ENCODE measurements around the gene PARD3.

Gene PARD3

GRCh38 chr10:34474009-34474376, 341.1 kb downstream of the PARD3 start:
- peak; percentile 17 for DNase-seq (ENCODE audit: low read depth, low spot score)
- in situ Hi-C loops (cut with HindIII; ENCODE audit: low sequenced_read_pairs) = no loop called here
- no peak for TF ChIP-seq CTCF (IDR thresholded peaks at IDR 0.05; ENCODE audit: low read depth, low read length)
- H3K4me3 ChIP-seq (ENCODE audit: low read depth, low read length) = no peak overlapping the region

- DNase-seq (ENCODE audit: low read depth, low spot score) = no peak
- no peak overlapping the region for H3K4me3 ChIP-seq (ENCODE audit: low read depth, low read length)
- in situ Hi-C loops (cut with HindIII; ENCODE audit: low sequenced_read_pairs) = no loop called here
- TF ChIP-seq CTCF (IDR thresholded peaks at IDR 0.05; ENCODE audit: low read depth, low read length) = no peak
Observed at GRCh38 chr10:34473174-34474008, 341.7 kb downstream of the PARD3 start.

DNA sequence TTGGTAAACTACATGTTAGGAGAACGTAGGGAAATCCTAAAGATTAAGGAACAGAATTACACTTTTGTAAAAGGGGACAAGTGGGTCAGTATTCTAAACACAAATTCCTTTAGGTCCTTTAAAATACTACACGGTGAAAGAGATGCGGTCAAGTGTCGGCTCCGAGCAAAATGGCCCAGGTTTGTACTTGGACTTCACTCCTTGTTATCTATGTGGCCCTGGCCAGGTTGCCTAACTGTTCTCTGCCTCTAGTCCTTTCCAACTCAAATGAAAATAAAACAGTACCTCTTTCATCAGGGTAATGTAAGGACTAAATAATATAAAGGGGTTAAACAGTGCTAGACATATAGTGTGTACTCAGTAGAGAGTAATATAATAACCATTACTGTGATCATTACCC, 344.8 kb downstream of the PARD3 start:
- no peak for DNase-seq (ENCODE audit: low read depth, low spot score)
- TF ChIP-seq CTCF (IDR thresholded peaks at IDR 0.05; ENCODE audit: low read depth, low read length) = no peak
- no peak overlapping the region for H3K4me3 ChIP-seq (ENCODE audit: low read depth, low read length)
- in situ Hi-C loops (cut with HindIII; ENCODE audit: low sequenced_read_pairs) = no loop called here

DNA sequence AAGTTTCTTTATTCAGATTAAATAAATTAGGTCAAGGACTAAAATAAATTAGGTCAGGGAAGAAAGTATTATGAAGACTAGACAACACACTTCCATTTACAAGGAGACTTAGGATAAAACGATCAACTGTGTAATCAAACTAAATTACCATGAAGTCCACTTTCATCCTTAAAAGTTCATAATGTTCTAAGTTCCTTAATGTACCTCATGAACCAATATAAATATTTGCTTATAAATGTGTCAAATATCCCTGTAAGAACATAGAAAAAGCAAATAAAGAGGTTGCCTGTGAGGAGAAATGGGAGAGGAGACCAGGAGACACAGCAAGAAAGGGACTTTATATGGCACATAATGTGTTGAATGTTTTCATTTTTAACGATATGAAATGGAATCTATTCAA, 345.6 kb downstream of the PARD3 start:
- TF ChIP-seq CTCF (IDR thresholded peaks at IDR 0.05; ENCODE audit: low read depth, low read length) = no peak
- DNase-seq (ENCODE audit: low read depth, low spot score) = no peak
- no peak overlapping the region for H3K4me3 ChIP-seq (ENCODE audit: low read depth, low read length)
- in situ Hi-C loops (cut with HindIII; ENCODE audit: low sequenced_read_pairs) = no loop called here

- in situ Hi-C loops (cut with HindIII; ENCODE audit: low sequenced_read_pairs) = no loop called here
- no peak overlapping the region for H3K4me3 ChIP-seq (ENCODE audit: low read depth, low read length)
- no peak for DNase-seq (ENCODE audit: low read depth, low spot score)
- TF ChIP-seq CTCF (IDR thresholded peaks at IDR 0.05; ENCODE audit: low read depth, low read length) = no peak
Observed at GRCh38 chr10:34467902-34468301, 347.2 kb downstream of the PARD3 start.

DNA sequence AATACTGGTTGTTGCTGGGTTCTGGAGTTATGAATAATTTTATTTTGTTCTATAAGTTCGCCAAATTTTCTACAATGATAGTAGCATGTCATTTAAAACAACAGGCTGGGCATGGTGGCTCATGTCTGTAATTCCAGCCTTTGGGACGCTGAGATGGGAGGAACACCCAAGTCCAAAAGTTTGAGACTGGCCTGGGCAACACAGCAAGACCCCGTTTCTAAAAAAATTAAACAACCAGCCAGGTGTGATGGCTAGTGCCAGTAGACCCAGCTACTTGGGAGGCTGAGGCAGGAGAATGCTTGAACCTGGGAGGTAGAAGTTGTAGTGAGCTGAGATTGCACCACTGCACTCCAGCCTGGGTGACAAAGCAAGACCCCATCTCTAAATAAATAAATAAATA, 347.7 kb downstream of the PARD3 start:
- no peak for DNase-seq (ENCODE audit: low read depth, low spot score)
- no peak for TF ChIP-seq CTCF (IDR thresholded peaks at IDR 0.05; ENCODE audit: low read depth, low read length)
- H3K4me3 ChIP-seq (ENCODE audit: low read depth, low read length) = no peak overlapping the region
- in situ Hi-C loops (cut with HindIII; ENCODE audit: low sequenced_read_pairs) = no loop called here
